ENCODE measurements around the gene PABPN1.

The PABPN1 gene

GRCh38 chr14:23299211-23299957, 21.9 kb upstream of the PABPN1 start:
- no peak for TF ChIP-seq CTCF (IDR thresholded peaks at IDR 0.05; ENCODE audit: low read depth, low read length, poor library complexity, severe bottlenecking)
- no peak for TF ChIP-seq EZH2phosphoT487 (IDR thresholded peaks at IDR 0.05; ENCODE audit: borderline replicate concordance, low read length)
- H3K27ac ChIP-seq (ENCODE audit: low read depth, low read length): no peak overlapping the region
- peaks cover 19% of the 10 kb centered on the region for H3K79me2 ChIP-seq (ENCODE audit: control insufficient read depth, low read length)
- no peak overlapping the region for H3K4me3 ChIP-seq (ENCODE audit: low read length)
- peak overlapping the region; percentile 78 for H3K4me2 ChIP-seq (ENCODE audit: low read length)
- H3K9me2 ChIP-seq (replicated peaks; ENCODE audit: control insufficient read depth, low read length): no peaks in the 10 kb centered on the region
- H3F3A ChIP-seq (ENCODE audit: control insufficient read depth, insufficient read depth): peaks cover 17% of the 10 kb centered on the region
- H3K27me3 ChIP-seq (ENCODE audit: control insufficient read depth, low read length): no peaks in the 10 kb centered on the region; the same call in 1 of the 2 replicates
- peaks cover 33% of the 10 kb centered on the region for H3K4me1 ChIP-seq (ENCODE audit: control insufficient read depth, low read length)
- no peaks in the 10 kb centered on the region for H4K20me1 ChIP-seq (ENCODE audit: control insufficient read depth, insufficient read depth, low read depth, low read length)
- H3K36me3 ChIP-seq (ENCODE audit: control insufficient read depth, low read length): peaks cover 47% of the 10 kb centered on the region
- no peaks in the 10 kb centered on the region for H3K9me3 ChIP-seq (ENCODE audit: control insufficient read depth, insufficient read depth, low read length)

- H3K4me1 ChIP-seq (ENCODE audit: control insufficient read depth, low read length): peaks cover 31% of the 10 kb centered on the region
- no peaks in the 10 kb centered on the region for H3K9me2 ChIP-seq (replicated peaks; ENCODE audit: control insufficient read depth, low read length)
- TF ChIP-seq CTCF (IDR thresholded peaks at IDR 0.05; ENCODE audit: low read depth, low read length, poor library complexity, severe bottlenecking) (no peak), EZH2phosphoT487 (IDR thresholded peaks at IDR 0.05; ENCODE audit: borderline replicate concordance, low read length) (no peak)
- no peaks in the 10 kb centered on the region for H3K27me3 ChIP-seq (ENCODE audit: control insufficient read depth, low read length)
- H4K20me1 ChIP-seq (ENCODE audit: control insufficient read depth, insufficient read depth, low read depth, low read length): no peaks in the 10 kb centered on the region
- H3K36me3 ChIP-seq (ENCODE audit: control insufficient read depth, low read length): peaks cover 47% of the 10 kb centered on the region
- H3K4me3 ChIP-seq (ENCODE audit: low read length): peak overlapping the region; percentile 83
- H3K79me2 ChIP-seq (ENCODE audit: control insufficient read depth, low read length): peaks cover 19% of the 10 kb centered on the region
- peaks cover 21% of the 10 kb centered on the region for H3F3A ChIP-seq (ENCODE audit: control insufficient read depth, insufficient read depth)
- no peak overlapping the region for H3K27ac ChIP-seq (ENCODE audit: low read depth, low read length)
- H3K4me2 ChIP-seq (ENCODE audit: low read length): peak overlapping the region; percentile 78
- H3K9me3 ChIP-seq (ENCODE audit: control insufficient read depth, insufficient read depth, low read length): no peaks in the 10 kb centered on the region
Observed at GRCh38 chr14:23299986-23300686, 21.1 kb upstream of the PABPN1 start.

- H3K9me3 ChIP-seq (ENCODE audit: control insufficient read depth, insufficient read depth, low read length): no peaks in the 10 kb centered on the region
- no peak for TF ChIP-seq EZH2phosphoT487 (IDR thresholded peaks at IDR 0.05; ENCODE audit: borderline replicate concordance, low read length)
- no peak for TF ChIP-seq CTCF (IDR thresholded peaks at IDR 0.05; ENCODE audit: low read depth, low read length, poor library complexity, severe bottlenecking)
- H3K79me2 ChIP-seq (ENCODE audit: control insufficient read depth, low read length): peaks cover 21% of the 10 kb centered on the region
- H4K20me1 ChIP-seq (ENCODE audit: control insufficient read depth, insufficient read depth, low read depth, low read length): no peaks in the 10 kb centered on the region
- peaks cover 47% of the 10 kb centered on the region for H3K36me3 ChIP-seq (ENCODE audit: control insufficient read depth, low read length)
- peaks cover 34% of the 10 kb centered on the region for H3K4me1 ChIP-seq (ENCODE audit: control insufficient read depth, low read length)
- H3K4me3 ChIP-seq (ENCODE audit: low read length): peak overlapping the region; percentile 83
- H3F3A ChIP-seq (ENCODE audit: control insufficient read depth, insufficient read depth): peaks cover 15% of the 10 kb centered on the region
- no peaks in the 10 kb centered on the region for H3K27me3 ChIP-seq (ENCODE audit: control insufficient read depth, low read length)
- no peaks in the 10 kb centered on the region for H3K9me2 ChIP-seq (replicated peaks; ENCODE audit: control insufficient read depth, low read length)
- peak overlapping the region; percentile 5; the same call in 1 of the 2 replicates for H3K27ac ChIP-seq (ENCODE audit: low read depth, low read length)
- H3K4me2 ChIP-seq (ENCODE audit: low read length): peak overlapping the region; percentile 78
Observed at GRCh38 chr14:23300687-23301223, 20.5 kb upstream of the PABPN1 start.

Measured in DOHH2 (cell line).